Measurements from ENCODE around the gene ALPK1.

The ALPK1 gene

DNA sequence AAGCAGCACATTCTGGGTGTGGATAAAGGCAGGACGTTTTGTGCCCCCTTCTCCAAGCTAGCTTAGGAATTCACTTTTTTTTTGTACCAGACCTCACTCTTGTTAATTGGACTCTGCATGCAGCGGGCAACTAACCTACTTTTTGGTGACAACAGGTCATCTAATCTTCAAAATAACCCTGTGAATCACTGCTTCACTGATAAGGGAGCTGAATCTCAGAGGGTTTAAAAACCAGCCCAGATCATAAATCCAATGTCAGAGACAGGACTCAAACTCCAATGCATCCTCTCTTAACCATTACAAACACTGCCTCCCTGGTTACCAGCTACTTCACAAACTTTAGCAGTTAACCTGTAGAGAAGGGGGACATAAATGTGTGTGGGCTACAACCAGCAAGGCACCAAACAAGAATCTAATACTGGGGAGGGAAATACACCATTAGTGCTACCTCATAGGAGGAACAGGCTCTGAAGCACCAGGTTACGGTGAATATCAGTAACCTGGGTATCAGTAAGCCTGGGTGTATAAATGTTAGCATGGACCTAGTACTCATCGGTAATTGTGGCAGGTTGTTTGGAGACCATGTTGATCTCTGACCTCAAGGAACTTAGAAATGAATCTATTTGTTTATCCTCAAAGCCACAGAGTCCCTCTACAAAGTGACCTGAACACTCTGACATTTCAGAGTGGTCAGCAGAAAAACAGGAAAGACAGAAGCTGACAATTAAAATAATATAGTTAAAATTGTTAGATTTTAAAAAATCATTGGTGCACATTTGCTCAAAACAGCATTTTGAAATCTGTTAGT is 14.1 kb upstream of the ALPK1 start:
- no peak for TF ChIP-seq Cebpa-rat (IDR thresholded peaks at IDR 0.05)
- H3K9ac ChIP-seq, result peak overlapping the region; percentile 90
- peaks cover 32% of the 10 kb centered on the region for H3K9me3 ChIP-seq
- peak overlapping the region; percentile 91 for H3K4me2 ChIP-seq
- peak overlapping the region; percentile 77 for H3K4me3 ChIP-seq
- H3K4me1 ChIP-seq, result peaks cover 81% of the 10 kb centered on the region
- peaks cover 44% of the 10 kb centered on the region for H4K20me1 ChIP-seq
- H3K36me3 ChIP-seq, result peaks cover 26% of the 10 kb centered on the region
- H3K27me3 ChIP-seq, result no peaks in the 10 kb centered on the region
- H3K27ac ChIP-seq, result peak overlapping the region; percentile 92

GRCh38 chr4:112284166-112284565 is 13.0 kb upstream of the ALPK1 start:
- Histone ChIP-seq H4K20me1 (peaks cover 44% of the 10 kb centered on the region), H3K27ac (peak overlapping the region; percentile 92), H3K4me3 (peak overlapping the region; percentile 77), H3K27me3 (no peaks in the 10 kb centered on the region), H3K4me2 (peak overlapping the region; percentile 91), H3K9me3 (peaks cover 32% of the 10 kb centered on the region), H3K36me3 (peaks cover 23% of the 10 kb centered on the region), H3K9ac (peak overlapping the region; percentile 90), H3K4me1 (peaks cover 81% of the 10 kb centered on the region)
- TF ChIP-seq Cebpa-rat (IDR thresholded peaks at IDR 0.05), result no peak

- H3K36me3 ChIP-seq, result peaks cover 23% of the 10 kb centered on the region
- no peaks in the 10 kb centered on the region for H3K27me3 ChIP-seq
- H3K9ac ChIP-seq, result peak overlapping the region; percentile 90
- peaks cover 32% of the 10 kb centered on the region for H3K9me3 ChIP-seq
- peaks cover 44% of the 10 kb centered on the region for H4K20me1 ChIP-seq
- peak overlapping the region; percentile 92 for H3K27ac ChIP-seq
- peak overlapping the region; percentile 91 for H3K4me2 ChIP-seq
- H3K4me1 ChIP-seq, result peaks cover 81% of the 10 kb centered on the region
- no peak for TF ChIP-seq Cebpa-rat (IDR thresholded peaks at IDR 0.05)
- peak overlapping the region; percentile 77 for H3K4me3 ChIP-seq
These were observed 12.3 kb upstream of the ALPK1 start for GRCh38 chr4:112284662-112285411.

DNA sequence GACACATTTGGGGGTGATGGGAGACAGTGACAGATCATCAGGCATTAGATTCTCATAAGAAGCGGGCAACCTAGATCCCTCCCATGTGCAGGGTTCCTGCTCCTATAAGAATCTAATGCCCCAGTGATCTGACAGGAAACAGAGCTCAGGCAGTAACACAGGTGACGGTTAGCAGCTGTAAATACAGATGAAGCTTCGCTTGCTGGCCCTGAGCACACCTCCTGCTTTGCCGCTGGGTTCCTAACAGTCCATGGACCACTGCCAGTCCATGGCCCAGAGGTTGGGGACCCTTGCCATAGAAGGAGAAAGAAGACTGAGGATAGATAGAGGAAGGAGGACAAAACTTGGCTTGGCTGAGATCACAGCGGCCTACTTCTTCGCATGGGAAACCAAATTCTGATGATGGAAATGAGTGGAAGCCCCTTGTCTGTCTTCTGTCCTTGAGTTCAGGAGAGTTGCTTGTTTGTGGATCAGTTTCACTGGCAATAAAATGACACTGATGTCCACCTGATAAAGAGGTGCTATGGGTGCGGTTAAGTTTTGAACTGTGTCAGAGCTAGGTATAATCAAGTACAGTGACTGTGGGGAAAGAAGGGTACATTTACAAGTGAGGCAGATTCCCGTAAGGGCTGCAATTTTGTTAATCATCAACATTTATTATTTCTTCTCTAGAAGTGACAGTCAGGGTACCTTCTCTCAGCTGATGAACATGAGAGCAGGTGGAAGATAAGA is 9.7 kb upstream of the ALPK1 start:
- Histone ChIP-seq H3K4me1 (peaks cover 58% of the 10 kb centered on the region), H3K27ac (peak overlapping the region; percentile 92)

GRCh38 chr4:112288455-112288854 is 8.7 kb upstream of the ALPK1 start:
- Histone ChIP-seq H3K4me2 (peak overlapping the region; percentile 91), H3K4me3 (no peak overlapping the region)

More for the DNA sequence above, 9.7 kb upstream of the ALPK1 start:
- no peak overlapping the region for H3K9ac ChIP-seq
- peak overlapping the region; percentile 77; the same call in 1 of the 2 replicates for H3K4me3 ChIP-seq
- H3K36me3 ChIP-seq, result peaks cover 9% of the 10 kb centered on the region
- peak overlapping the region; percentile 91 for H3K4me2 ChIP-seq
- TF ChIP-seq Cebpa-rat (IDR thresholded peaks at IDR 0.05), result no peak
- peaks cover 19% of the 10 kb centered on the region for H3K9me3 ChIP-seq
- H3K27me3 ChIP-seq, result no peaks in the 10 kb centered on the region
- H4K20me1 ChIP-seq, result peaks cover 18% of the 10 kb centered on the region

GRCh38 chr4:112289407-112290253 is 7.5 kb upstream of the ALPK1 start:
- Histone ChIP-seq H3K27me3 (no peaks in the 10 kb centered on the region), H3K4me3 (no peak overlapping the region), H3K27ac (peak overlapping the region; percentile 32), H3K4me2 (peak overlapping the region; percentile 91), H3K9ac (no peak overlapping the region), H3K4me1 (peaks cover 41% of the 10 kb centered on the region), H3K9me3 (peaks cover 12% of the 10 kb centered on the region), H3K36me3 (no peaks in the 10 kb centered on the region), H4K20me1 (no peaks in the 10 kb centered on the region)
- no peak for TF ChIP-seq Cebpa-rat (IDR thresholded peaks at IDR 0.05)

More at GRCh38 chr4:112288455-112288854, 8.7 kb upstream of the ALPK1 start:
- Histone ChIP-seq H3K27ac (peak overlapping the region; percentile 92), H3K9me3 (peaks cover 12% of the 10 kb centered on the region), H4K20me1 (peaks cover 8% of the 10 kb centered on the region), H3K27me3 (no peaks in the 10 kb centered on the region), H3K4me1 (peaks cover 47% of the 10 kb centered on the region), H3K9ac (no peak overlapping the region), H3K36me3 (no peaks in the 10 kb centered on the region)
- no peak for TF ChIP-seq Cebpa-rat (IDR thresholded peaks at IDR 0.05)

- no peak for TF ChIP-seq Cebpa-rat (IDR thresholded peaks at IDR 0.05)
- H3K27me3 ChIP-seq, result no peaks in the 10 kb centered on the region
These were observed 6.8 kb upstream of the ALPK1 start for GRCh38 chr4:112290341-112290740.

DNA sequence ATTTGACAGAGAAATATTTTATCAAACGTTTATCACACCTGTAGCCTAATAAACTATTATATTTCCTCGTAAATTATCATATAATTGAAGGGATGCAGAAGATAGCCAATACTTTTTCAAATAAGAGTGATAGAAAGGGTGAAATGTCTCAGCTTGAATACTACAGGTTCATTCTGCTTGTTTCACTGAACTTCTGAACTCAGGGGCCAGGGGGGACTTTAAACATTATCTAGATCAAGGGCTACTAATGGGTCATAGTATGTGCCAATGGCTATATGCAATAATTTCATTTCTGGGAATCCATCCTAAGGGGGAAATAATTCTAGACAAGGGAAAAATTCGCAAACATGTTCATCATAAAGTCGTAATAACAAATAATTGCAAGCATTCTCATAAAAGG is 2.6 kb downstream of the ALPK1 start:
- TF ChIP-seq Cebpa-rat (IDR thresholded peaks at IDR 0.05), result no peak
- no peaks in the 10 kb centered on the region for H3K36me3 ChIP-seq
- no peaks in the 10 kb centered on the region for H3K27me3 ChIP-seq
- no peaks in the 10 kb centered on the region for H4K20me1 ChIP-seq
- no peak overlapping the region for H3K4me2 ChIP-seq
- no peaks in the 10 kb centered on the region for H3K9me3 ChIP-seq
- no peak overlapping the region for H3K9ac ChIP-seq
- H3K4me1 ChIP-seq, result no peaks in the 10 kb centered on the region; the same call in 1 of the 2 replicates
- H3K27ac ChIP-seq, result no peak overlapping the region
- no peak overlapping the region for H3K4me3 ChIP-seq

More at GRCh38 chr4:112290341-112290740, 6.8 kb upstream of the ALPK1 start:
- Histone ChIP-seq H3K36me3 (no peaks in the 10 kb centered on the region), H3K9ac (no peak overlapping the region), H3K4me2 (no peak overlapping the region), H3K4me3 (no peak overlapping the region), H3K4me1 (peaks cover 41% of the 10 kb centered on the region), H3K27ac (no peak overlapping the region), H4K20me1 (no peaks in the 10 kb centered on the region), H3K9me3 (peaks cover 12% of the 10 kb centered on the region)
